Transverse colon (tissue), 3 donors: ENCODE measurements around the gene CALCR.

Experiments used
- CTCF ChIP-seq, 5 experiments: fragments of 200-600 bp in 3 of 5; fragments of 450-650 bp in 2 of 5; sonication (generic) in 3 of 5; IDR thresholded peaks; 1 replicate in 2 of 5; 2 replicates in 3 of 5; pipeline ENCODE4 v1.5.1; 2016 to 2017; ENCODE audit warnings: antibody characterized with exemption in 5 of 5, inconsistent platforms in 3 of 5, mild to moderate bottlenecking in 2 of 5, moderate library complexity in 1 of 5
- EP300 ChIP-seq: sonication (generic); formaldehyde crosslinking; IDR thresholded peaks from one replicate; pipeline ENCODE4 v1.6.1; 2017; ENCODE audit warnings: antibody characterized with exemption, low read depth
- POLR2A ChIP-seq: fragments of 450-650 bp; IDR thresholded peaks from one replicate; pipeline ENCODE4 v1.6.1; 2016; ENCODE audit warnings: antibody characterized with exemption, mild to moderate bottlenecking, moderate library complexity

DNA sequence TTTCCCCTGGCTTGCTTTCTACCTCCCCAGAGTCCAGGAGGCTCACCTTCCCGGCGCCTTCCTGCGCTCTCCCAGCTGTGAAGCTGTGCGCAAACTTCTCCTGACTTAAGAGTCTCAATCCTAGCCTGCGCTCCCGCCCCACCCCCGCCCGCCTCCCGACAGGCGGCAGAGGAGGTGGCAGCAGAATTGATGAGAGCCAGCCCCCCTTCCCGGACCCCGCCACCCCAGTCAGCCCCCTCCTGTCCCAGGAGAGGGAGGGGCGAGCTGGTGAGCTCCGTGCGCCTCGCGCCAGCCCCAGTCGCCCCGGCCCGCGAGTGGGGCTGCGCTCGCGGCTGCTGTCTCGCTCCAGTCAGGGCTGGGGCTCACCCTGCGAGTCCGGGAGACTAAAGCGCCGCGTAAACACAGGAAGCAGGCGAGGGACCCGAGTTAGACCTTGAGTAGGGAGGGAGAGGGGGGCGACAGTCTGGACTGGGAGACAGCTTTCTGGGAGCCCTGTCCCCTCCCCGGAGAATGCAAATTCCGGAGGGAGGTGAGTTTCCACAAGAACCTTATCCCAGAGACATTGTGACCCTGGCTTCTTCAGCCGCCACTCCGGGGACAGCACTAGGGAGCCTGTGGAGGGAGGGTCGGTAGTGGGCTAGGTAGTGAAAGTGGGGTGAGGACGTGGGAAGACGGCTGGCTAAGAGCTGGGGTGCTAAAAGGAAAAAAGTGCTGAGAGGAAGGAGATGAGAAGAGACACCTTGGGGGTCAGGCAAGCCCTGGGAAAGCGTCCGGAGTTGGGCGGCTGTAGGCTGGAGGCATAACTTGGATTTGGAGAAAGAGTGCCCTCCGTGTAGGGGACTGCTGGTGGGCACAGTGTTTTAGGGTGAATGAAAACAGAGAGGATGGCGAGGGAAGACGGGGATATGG lies at the start of gene CALCR:
- no peak for TF ChIP-seq POLR2A
- no peak for TF ChIP-seq EP300
- no peak for TF ChIP-seq CTCF (IDR thresholded peaks at IDR 0.05)
